DOHH2 (cell line): Measurements from ENCODE around the gene DPP6.

Source experiments
- H3F3A ChIP-seq: fragments of 200-600 bp; sonication (generic), shearing (Covaris generic); 2 replicates; pipeline ENCODE4 v1.6.0; 2016; ENCODE audit warnings: antibody characterized with exemption, mild to moderate bottlenecking; ENCODE audit not compliant: control insufficient read depth, insufficient read depth
- H3K27ac ChIP-seq: fragments of 200-600 bp; sonication (generic); 2 replicates; pipeline ENCODE4 v1.5.1; 2014; ENCODE audit warnings: low read depth, mild to moderate bottlenecking, low read length, moderate library complexity
- H3K27me3 ChIP-seq: fragments of 200-600 bp; sonication (generic); 2 replicates; pipeline ENCODE4 v1.6.1; 2014; ENCODE audit warnings: mild to moderate bottlenecking, low read length, mixed read lengths; ENCODE audit not compliant: control insufficient read depth
- H3K36me3 ChIP-seq: fragments of 200-600 bp; sonication (generic); 2 replicates; pipeline ENCODE4 v1.6.1; 2014; ENCODE audit warnings: mild to moderate bottlenecking, low read length, moderate library complexity, mixed read lengths; ENCODE audit not compliant: control insufficient read depth
- H3K4me1 ChIP-seq: fragments of 200-600 bp; sonication (generic); 2 replicates; pipeline ENCODE4 v1.6.1; 2014; ENCODE audit warnings: mild to moderate bottlenecking, low read length, mixed read lengths; ENCODE audit not compliant: control insufficient read depth
- H3K4me2 ChIP-seq: fragments of 200-600 bp; sonication (generic); 2 replicates; pipeline ENCODE4 v1.6.0; 2014; ENCODE audit warnings: mild to moderate bottlenecking, low read length, moderate library complexity
- H3K4me3 ChIP-seq: fragments of 200-600 bp; sonication (generic); 2 replicates; pipeline ENCODE4 v1.5.1; 2014; ENCODE audit warnings: mild to moderate bottlenecking, low read length, mixed read lengths
- H3K79me2 ChIP-seq: fragments of 200-600 bp; sonication (generic); 2 replicates; pipeline ENCODE4 v1.6.1; 2014; ENCODE audit warnings: mild to moderate bottlenecking, low read length, mixed read lengths; ENCODE audit not compliant: control insufficient read depth
- H3K9me2 ChIP-seq: fragments of 200-600 bp; sonication (generic); replicated peaks from 2 replicates; pipeline ENCODE4 v1.6.1; 2014; ENCODE audit warnings: mild to moderate bottlenecking, low read length, mixed read lengths; ENCODE audit not compliant: control insufficient read depth
- H3K9me3 ChIP-seq: fragments of 200-600 bp; sonication (generic); 2 replicates; pipeline ENCODE4 v1.6.1; 2014; ENCODE audit warnings: antibody characterized with exemption, low read length, mixed read lengths; ENCODE audit not compliant: control insufficient read depth, insufficient read depth
- H4K20me1 ChIP-seq: fragments of 200-600 bp; sonication (generic); 2 replicates; pipeline ENCODE4 v1.6.0; 2014; ENCODE audit warnings: low read depth, mild to moderate bottlenecking, antibody characterized with exemption, low read length, moderate library complexity; ENCODE audit not compliant: control insufficient read depth, insufficient read depth
- EZH2phosphoT487 ChIP-seq: fragments of 200-600 bp; sonication (generic); IDR thresholded peaks from 2 replicates; pipeline ENCODE4 v1.6.1; 2017; ENCODE audit warnings: borderline replicate concordance, mild to moderate bottlenecking, antibody characterized with exemption, low read length, moderate library complexity, mixed read lengths
- TF ChIP-seq, protein P1 (sequence below): fragments of 200-600 bp; sonication (generic); IDR thresholded peaks from one replicate; pipeline ENCODE4 v1.5.1; 2014; ENCODE audit warnings: antibody characterized with exemption, mild to moderate bottlenecking, low read depth, low read length; ENCODE audit not compliant: poor library complexity, severe bottlenecking

Gene DPP6

DNA sequence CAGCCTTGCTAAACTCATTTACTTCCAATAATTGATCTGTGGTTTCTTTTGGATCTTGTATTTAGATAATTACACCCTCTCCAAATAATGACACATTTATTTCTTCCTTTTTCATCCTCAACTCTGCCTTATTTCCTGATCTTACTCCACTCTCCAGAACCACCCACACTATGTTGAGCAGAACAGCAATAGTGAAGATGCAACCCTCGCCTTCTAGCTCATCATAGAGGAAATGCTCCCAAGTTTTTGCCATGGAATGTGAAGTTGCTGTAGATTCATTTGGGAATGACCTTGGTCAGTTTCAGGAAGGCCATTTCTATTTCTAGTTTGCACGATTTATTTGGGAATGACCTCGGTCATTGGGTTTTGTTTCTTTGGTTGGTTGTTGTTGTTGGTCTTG is 636.8 kb downstream of the DPP6 start:
- no peak overlapping the region for H3K4me2 ChIP-seq
- no peak overlapping the region for H3K27ac ChIP-seq
- no peaks in the 10 kb centered on the region for H3K9me3 ChIP-seq
- H3K9me2 ChIP-seq = no peaks in the 10 kb centered on the region
- no peaks in the 10 kb centered on the region for H3F3A ChIP-seq
- no peaks in the 10 kb centered on the region for H3K36me3 ChIP-seq
- H3K4me3 ChIP-seq = no peak overlapping the region
- H3K4me1 ChIP-seq = no peaks in the 10 kb centered on the region
- TF ChIP-seq EZH2phosphoT487 = no peak
- H3K79me2 ChIP-seq = no peaks in the 10 kb centered on the region
- no peaks in the 10 kb centered on the region for H4K20me1 ChIP-seq
- H3K27me3 ChIP-seq = no peaks in the 10 kb centered on the region

GRCh38 chr7:154690411-154690810 is 638.2 kb downstream of the DPP6 start:
- no peak for TF ChIP-seq EZH2phosphoT487
- TF ChIP-seq, protein P1, sequence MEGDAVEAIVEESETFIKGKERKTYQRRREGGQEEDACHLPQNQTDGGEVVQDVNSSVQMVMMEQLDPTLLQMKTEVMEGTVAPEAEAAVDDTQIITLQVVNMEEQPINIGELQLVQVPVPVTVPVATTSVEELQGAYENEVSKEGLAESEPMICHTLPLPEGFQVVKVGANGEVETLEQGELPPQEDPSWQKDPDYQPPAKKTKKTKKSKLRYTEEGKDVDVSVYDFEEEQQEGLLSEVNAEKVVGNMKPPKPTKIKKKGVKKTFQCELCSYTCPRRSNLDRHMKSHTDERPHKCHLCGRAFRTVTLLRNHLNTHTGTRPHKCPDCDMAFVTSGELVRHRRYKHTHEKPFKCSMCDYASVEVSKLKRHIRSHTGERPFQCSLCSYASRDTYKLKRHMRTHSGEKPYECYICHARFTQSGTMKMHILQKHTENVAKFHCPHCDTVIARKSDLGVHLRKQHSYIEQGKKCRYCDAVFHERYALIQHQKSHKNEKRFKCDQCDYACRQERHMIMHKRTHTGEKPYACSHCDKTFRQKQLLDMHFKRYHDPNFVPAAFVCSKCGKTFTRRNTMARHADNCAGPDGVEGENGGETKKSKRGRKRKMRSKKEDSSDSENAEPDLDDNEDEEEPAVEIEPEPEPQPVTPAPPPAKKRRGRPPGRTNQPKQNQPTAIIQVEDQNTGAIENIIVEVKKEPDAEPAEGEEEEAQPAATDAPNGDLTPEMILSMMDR = no peak
- Histone ChIP-seq H3K4me2 (no peak overlapping the region), H3K27ac (no peak overlapping the region), H3F3A (no peaks in the 10 kb centered on the region), H3K9me3 (peaks cover 2% of the 10 kb centered on the region; the same call in 1 of the 2 replicates), H4K20me1 (no peaks in the 10 kb centered on the region), H3K4me1 (no peaks in the 10 kb centered on the region), H3K27me3 (no peaks in the 10 kb centered on the region), H3K9me2 (no peaks in the 10 kb centered on the region), H3K4me3 (no peak overlapping the region), H3K79me2 (no peaks in the 10 kb centered on the region), H3K36me3 (no peaks in the 10 kb centered on the region)

GRCh38 chr7:154693661-154694060 is 641.5 kb downstream of the DPP6 start:
- Histone ChIP-seq H3K9me3 (peaks cover 2% of the 10 kb centered on the region; the same call in 1 of the 2 replicates), H3F3A (no peaks in the 10 kb centered on the region), H3K27me3 (no peaks in the 10 kb centered on the region), H3K4me2 (no peak overlapping the region), H4K20me1 (no peaks in the 10 kb centered on the region), H3K9me2 (no peaks in the 10 kb centered on the region), H3K79me2 (no peaks in the 10 kb centered on the region), H3K36me3 (no peaks in the 10 kb centered on the region), H3K27ac (no peak overlapping the region), H3K4me1 (no peaks in the 10 kb centered on the region), H3K4me3 (no peak overlapping the region)
- TF ChIP-seq, protein P1 = no peak
- TF ChIP-seq EZH2phosphoT487 = no peak

GRCh38 chr7:154695836-154696235 is 643.6 kb downstream of the DPP6 start:
- H3K9me2 ChIP-seq = no peaks in the 10 kb centered on the region
- no peaks in the 10 kb centered on the region for H4K20me1 ChIP-seq
- H3K79me2 ChIP-seq = no peaks in the 10 kb centered on the region
- H3K27me3 ChIP-seq = no peaks in the 10 kb centered on the region
- no peak overlapping the region for H3K4me2 ChIP-seq
- no peaks in the 10 kb centered on the region for H3K36me3 ChIP-seq
- TF ChIP-seq, protein P1 = no peak
- TF ChIP-seq EZH2phosphoT487 = no peak
- no peaks in the 10 kb centered on the region for H3F3A ChIP-seq
- H3K4me3 ChIP-seq = no peak overlapping the region
- peaks cover 2% of the 10 kb centered on the region; the same call in 1 of the 2 replicates for H3K9me3 ChIP-seq
- no peaks in the 10 kb centered on the region for H3K4me1 ChIP-seq
- H3K27ac ChIP-seq = no peak overlapping the region
